ENCODE measurements around the gene PPFIA1.
A peak's percentile ranks its signal among the peaks of the same experiment; 100 is the strongest.

Gene PPFIA1

DNA sequence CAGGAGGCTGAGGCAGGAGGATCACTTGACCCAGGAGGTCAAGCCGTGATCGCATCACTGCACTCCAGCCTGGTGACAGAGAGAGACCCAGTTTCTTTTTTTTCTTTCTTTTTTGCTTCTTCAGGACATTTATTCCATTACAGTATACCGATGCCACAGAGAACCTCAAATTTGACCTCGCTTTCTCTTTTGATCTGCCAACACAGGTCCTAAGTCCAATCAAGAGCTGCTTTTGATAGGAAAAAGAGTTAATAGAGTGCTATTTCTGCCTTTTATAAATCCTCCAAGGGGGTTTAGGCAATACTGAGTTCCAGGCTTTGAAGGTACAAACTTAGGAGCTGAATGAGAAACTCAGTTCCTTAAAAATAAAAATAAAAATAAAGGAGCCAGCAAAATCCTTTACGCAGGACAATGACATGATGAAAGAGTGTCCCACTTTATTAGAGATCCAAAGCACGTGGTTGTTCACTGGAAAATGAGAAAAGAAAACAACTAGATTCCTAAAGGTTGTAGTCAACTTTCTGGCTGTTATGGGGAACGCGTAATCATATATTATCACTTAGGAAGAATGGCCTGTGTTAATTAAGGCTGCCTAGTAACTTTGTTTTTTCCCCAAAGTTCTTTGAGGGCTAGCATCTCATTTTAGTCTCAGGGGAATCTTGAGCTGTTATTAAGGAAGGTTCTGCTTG is 40.2 kb upstream of the PPFIA1 start:
- TF ChIP-seq CREB1 (IDR thresholded peaks at IDR 0.05; ENCODE audit: low read depth) (no peak), RAD21 (IDR thresholded peaks at IDR 0.05; ENCODE audit: low read depth) (no peak), YY1 (IDR thresholded peaks at IDR 0.05; ENCODE audit: low read depth) (no peak), NFIC (IDR thresholded peaks at IDR 0.05) (no peak), CEBPB (IDR thresholded peaks at IDR 0.05) (no peak), ZBTB7A (IDR thresholded peaks at IDR 0.05; ENCODE audit: low read depth) (no peak), TCF12 (IDR thresholded peaks at IDR 0.05; ENCODE audit: low read depth) (no peak), TAF1 (IDR thresholded peaks at IDR 0.05; ENCODE audit: low read depth) (no peak), EP300 (IDR thresholded peaks at IDR 0.05; ENCODE audit: borderline replicate concordance) (no peak), FOXM1 (IDR thresholded peaks at IDR 0.05; ENCODE audit: borderline replicate concordance, low read depth) (no peak), TEAD4 (IDR thresholded peaks at IDR 0.05) (no peak), EGR1 (IDR thresholded peaks at IDR 0.05) (no peak)
- TF ChIP-seq, protein P1, sequence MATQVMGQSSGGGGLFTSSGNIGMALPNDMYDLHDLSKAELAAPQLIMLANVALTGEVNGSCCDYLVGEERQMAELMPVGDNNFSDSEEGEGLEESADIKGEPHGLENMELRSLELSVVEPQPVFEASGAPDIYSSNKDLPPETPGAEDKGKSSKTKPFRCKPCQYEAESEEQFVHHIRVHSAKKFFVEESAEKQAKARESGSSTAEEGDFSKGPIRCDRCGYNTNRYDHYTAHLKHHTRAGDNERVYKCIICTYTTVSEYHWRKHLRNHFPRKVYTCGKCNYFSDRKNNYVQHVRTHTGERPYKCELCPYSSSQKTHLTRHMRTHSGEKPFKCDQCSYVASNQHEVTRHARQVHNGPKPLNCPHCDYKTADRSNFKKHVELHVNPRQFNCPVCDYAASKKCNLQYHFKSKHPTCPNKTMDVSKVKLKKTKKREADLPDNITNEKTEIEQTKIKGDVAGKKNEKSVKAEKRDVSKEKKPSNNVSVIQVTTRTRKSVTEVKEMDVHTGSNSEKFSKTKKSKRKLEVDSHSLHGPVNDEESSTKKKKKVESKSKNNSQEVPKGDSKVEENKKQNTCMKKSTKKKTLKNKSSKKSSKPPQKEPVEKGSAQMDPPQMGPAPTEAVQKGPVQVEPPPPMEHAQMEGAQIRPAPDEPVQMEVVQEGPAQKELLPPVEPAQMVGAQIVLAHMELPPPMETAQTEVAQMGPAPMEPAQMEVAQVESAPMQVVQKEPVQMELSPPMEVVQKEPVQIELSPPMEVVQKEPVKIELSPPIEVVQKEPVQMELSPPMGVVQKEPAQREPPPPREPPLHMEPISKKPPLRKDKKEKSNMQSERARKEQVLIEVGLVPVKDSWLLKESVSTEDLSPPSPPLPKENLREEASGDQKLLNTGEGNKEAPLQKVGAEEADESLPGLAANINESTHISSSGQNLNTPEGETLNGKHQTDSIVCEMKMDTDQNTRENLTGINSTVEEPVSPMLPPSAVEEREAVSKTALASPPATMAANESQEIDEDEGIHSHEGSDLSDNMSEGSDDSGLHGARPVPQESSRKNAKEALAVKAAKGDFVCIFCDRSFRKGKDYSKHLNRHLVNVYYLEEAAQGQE (IDR thresholded peaks at IDR 0.05; ENCODE audit: low read depth) = no peak
- TF ChIP-seq, protein P2, sequence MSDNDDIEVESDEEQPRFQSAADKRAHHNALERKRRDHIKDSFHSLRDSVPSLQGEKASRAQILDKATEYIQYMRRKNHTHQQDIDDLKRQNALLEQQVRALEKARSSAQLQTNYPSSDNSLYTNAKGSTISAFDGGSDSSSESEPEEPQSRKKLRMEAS (IDR thresholded peaks at IDR 0.05) = no peak
- TF ChIP-seq, protein P3, sequence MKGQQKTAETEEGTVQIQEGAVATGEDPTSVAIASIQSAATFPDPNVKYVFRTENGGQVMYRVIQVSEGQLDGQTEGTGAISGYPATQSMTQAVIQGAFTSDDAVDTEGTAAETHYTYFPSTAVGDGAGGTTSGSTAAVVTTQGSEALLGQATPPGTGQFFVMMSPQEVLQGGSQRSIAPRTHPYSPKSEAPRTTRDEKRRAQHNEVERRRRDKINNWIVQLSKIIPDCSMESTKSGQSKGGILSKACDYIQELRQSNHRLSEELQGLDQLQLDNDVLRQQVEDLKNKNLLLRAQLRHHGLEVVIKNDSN (IDR thresholded peaks at IDR 0.05) = no peak

DNA sequence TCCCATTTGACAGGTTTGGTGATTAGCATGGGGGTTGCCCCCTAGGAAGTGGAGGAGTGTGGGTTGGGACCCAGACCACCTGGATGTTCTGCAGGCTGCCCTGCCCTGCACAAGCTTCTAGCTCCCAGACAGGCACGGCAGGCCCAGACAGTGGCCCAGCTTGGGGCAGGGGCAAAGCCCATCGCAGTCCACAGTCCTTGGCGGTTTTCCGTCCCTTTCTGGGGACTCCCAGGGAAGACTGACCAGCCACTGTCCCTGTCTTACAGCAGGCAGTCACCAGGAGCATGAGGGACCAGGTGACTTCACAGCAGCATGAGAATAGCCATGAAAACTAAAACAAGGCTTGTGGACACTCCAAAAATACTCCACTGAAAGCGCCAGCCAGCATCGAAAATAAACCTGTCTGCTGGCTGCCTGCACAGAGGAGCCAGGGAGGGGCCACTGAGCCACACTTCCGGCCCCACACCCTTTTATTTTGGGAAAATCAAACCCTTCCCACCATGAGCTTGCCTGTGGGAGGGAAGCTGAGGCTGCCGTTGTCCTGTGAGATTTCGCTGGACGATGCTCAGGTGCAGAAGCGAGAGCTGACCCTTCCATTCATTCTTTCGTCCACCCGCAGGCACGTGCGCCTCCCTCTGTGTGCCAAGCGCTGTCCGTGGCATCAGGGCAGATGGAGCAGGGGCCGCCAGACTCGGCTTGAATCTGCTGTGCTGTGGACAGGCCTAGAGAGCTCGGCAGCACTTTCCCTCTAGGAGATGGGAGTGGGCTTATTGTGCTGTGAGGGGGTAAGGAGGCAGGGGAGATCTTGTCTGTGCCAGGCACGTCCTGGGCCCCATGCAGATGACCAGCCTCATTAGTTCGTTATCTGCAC is 39.4 kb upstream of the PPFIA1 start:
- TF ChIP-seq CEBPB (IDR thresholded peaks at IDR 0.05) = no peak
- TF ChIP-seq, protein P3 (IDR thresholded peaks at IDR 0.05) = no peak
- no peak for TF ChIP-seq ZBTB7A (IDR thresholded peaks at IDR 0.05; ENCODE audit: low read depth)
- no peak for TF ChIP-seq RAD21 (IDR thresholded peaks at IDR 0.05; ENCODE audit: low read depth)
- TF ChIP-seq TAF1 (IDR thresholded peaks at IDR 0.05; ENCODE audit: low read depth) = no peak
- TF ChIP-seq YY1 (IDR thresholded peaks at IDR 0.05; ENCODE audit: low read depth) = no peak
- no peak for TF ChIP-seq EP300 (IDR thresholded peaks at IDR 0.05; ENCODE audit: borderline replicate concordance)
- TF ChIP-seq EGR1 (IDR thresholded peaks at IDR 0.05) = no peak
- TF ChIP-seq, protein P2 (IDR thresholded peaks at IDR 0.05) = no peak
- TF ChIP-seq NFIC (IDR thresholded peaks at IDR 0.05) = no peak
- TF ChIP-seq, protein P1 (IDR thresholded peaks at IDR 0.05; ENCODE audit: low read depth) = no peak
- no peak for TF ChIP-seq TEAD4 (IDR thresholded peaks at IDR 0.05)
- TF ChIP-seq TCF12 (IDR thresholded peaks at IDR 0.05; ENCODE audit: low read depth) = no peak

DNA sequence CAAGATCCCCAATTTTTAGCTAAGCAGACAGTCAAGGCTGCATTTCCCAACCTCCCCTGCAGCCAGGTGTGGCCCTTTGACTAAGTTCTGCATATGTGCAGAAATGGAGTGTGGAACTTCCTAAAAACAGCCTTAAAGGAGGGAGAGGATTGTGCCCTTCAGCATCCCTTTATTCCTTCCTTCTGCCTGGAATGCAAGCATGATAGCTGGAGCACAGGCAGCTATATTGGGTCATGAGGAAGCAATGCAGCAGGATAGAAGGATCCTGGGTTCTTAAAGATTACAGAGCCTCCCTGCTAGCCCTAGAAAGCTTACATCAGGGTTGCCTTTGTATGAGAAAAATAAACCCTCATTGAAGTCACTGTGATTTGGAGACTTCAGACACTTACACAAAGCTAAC is 37.5 kb upstream of the PPFIA1 start:
- TF ChIP-seq EGR1 (IDR thresholded peaks at IDR 0.05) = no peak
- TF ChIP-seq EP300 (IDR thresholded peaks at IDR 0.05; ENCODE audit: borderline replicate concordance) = no peak
- TF ChIP-seq RAD21 (IDR thresholded peaks at IDR 0.05; ENCODE audit: low read depth) = no peak
- no peak for TF ChIP-seq TCF12 (IDR thresholded peaks at IDR 0.05; ENCODE audit: low read depth)
- no peak for TF ChIP-seq FOXM1 (IDR thresholded peaks at IDR 0.05; ENCODE audit: borderline replicate concordance, low read depth)
- TF ChIP-seq NFIC (IDR thresholded peaks at IDR 0.05) = no peak
- no peak for TF ChIP-seq ZBTB7A (IDR thresholded peaks at IDR 0.05; ENCODE audit: low read depth)
- 0 out of 2 replicates have a peak, but pooled peaks have one; percentile 9 for TF ChIP-seq TEAD4 (IDR thresholded peaks at IDR 0.05)
- TF ChIP-seq TAF1 (IDR thresholded peaks at IDR 0.05; ENCODE audit: low read depth) = no peak

DNA sequence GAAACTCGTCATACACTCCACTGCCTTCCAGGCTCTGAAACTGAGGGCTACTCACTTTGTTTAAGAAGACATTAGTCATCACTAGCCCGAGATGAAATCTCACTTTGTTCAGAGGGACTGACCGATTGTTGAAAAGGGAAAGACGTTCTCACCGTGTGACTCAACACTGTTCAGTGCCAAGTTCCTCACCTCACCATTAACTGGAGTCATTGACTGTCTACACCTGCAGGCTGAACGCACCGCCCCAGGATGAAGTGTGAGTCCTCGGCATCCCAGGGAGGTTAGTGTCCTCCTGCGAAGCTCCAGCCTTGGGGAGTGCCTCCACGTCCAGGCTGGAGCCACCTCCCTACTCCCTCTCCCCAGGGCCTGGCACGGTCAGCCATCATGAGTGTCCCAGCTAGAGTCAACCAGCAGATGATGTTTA is 37.0 kb upstream of the PPFIA1 start:
- TF ChIP-seq NFIC (IDR thresholded peaks at IDR 0.05) (peak; percentile 88), FOXM1 (IDR thresholded peaks at IDR 0.05; ENCODE audit: borderline replicate concordance, low read depth) (0 out of 2 replicates have a peak, but pooled peaks have one; percentile 24), TCF12 (IDR thresholded peaks at IDR 0.05; ENCODE audit: low read depth) (peak; percentile 80), TAF1 (IDR thresholded peaks at IDR 0.05; ENCODE audit: low read depth) (no peak), EP300 (IDR thresholded peaks at IDR 0.05; ENCODE audit: borderline replicate concordance) (peak; percentile 59; the same call in 1 of the 2 replicates), YY1 (IDR thresholded peaks at IDR 0.05; ENCODE audit: low read depth) (0 out of 2 replicates have a peak, but pooled peaks have one; percentile 54)
- TF ChIP-seq, protein P2 (IDR thresholded peaks at IDR 0.05) = peak; percentile 70
- TF ChIP-seq, protein P1 (IDR thresholded peaks at IDR 0.05; ENCODE audit: low read depth) = no peak
